ENCODE results near the gene PPP2R1A.
"Not testable (repeated sequence)": the region's sequence is repeated elsewhere in the genome, so short reads cannot be mapped to it uniquely, and the experiment has no call there.

The PPP2R1A gene

DNA sequence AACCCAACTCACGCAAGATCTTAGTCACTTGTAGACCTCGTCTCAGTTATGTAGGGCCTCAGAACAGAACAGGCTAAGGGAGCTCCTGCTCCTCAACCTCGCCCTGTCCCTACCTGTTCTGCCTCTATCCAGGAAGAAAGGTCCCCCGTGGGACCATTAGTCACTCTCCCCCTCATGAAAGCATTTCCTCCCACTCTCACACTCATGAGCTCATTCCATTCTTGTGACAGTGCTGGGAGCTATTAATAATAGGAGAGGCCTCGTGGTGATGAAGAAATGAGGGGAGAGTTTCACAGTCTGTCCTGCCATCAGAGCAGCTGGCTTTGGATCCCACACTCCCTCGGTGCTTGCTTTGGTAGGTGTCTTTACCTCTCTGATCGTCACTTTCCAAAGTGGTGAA is 10.2 kb downstream of the PPP2R1A start:
- in situ Hi-C loops (cut with HindIII; ENCODE audit: low sequenced_read_pairs) = no loop called here
- H3K4me3 ChIP-seq (ENCODE audit: low read depth, low read length) = no peak overlapping the region
- no peak for DNase-seq (ENCODE audit: low read depth)
- TF ChIP-seq, protein P1, sequence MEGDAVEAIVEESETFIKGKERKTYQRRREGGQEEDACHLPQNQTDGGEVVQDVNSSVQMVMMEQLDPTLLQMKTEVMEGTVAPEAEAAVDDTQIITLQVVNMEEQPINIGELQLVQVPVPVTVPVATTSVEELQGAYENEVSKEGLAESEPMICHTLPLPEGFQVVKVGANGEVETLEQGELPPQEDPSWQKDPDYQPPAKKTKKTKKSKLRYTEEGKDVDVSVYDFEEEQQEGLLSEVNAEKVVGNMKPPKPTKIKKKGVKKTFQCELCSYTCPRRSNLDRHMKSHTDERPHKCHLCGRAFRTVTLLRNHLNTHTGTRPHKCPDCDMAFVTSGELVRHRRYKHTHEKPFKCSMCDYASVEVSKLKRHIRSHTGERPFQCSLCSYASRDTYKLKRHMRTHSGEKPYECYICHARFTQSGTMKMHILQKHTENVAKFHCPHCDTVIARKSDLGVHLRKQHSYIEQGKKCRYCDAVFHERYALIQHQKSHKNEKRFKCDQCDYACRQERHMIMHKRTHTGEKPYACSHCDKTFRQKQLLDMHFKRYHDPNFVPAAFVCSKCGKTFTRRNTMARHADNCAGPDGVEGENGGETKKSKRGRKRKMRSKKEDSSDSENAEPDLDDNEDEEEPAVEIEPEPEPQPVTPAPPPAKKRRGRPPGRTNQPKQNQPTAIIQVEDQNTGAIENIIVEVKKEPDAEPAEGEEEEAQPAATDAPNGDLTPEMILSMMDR (IDR thresholded peaks at IDR 0.05; ENCODE audit: low read depth, low read length, missing control alignments) = no peak

- DNase-seq (ENCODE audit: low read depth); in situ Hi-C loops (cut with HindIII; ENCODE audit: low sequenced_read_pairs); H3K4me3 ChIP-seq (ENCODE audit: low read depth, low read length): not testable (repeated sequence)
These were observed 11.0 kb downstream of the PPP2R1A start for GRCh38 chr19:52200755-52201391.

- in situ Hi-C loops (cut with HindIII; ENCODE audit: low sequenced_read_pairs) = no loop called here
- TF ChIP-seq, protein P1 (IDR thresholded peaks at IDR 0.05; ENCODE audit: low read depth, low read length, missing control alignments) = no peak
These were observed 16.6 kb downstream of the PPP2R1A start for GRCh38 chr19:52206481-52206880.

GRCh38 chr19:52211203-52211602 is 21.4 kb downstream of the PPP2R1A start:
- in situ Hi-C loops (cut with HindIII; ENCODE audit: low sequenced_read_pairs) = no loop called here
- no peak for DNase-seq (ENCODE audit: low read depth)
- H3K4me3 ChIP-seq (ENCODE audit: low read depth, low read length) = no peak overlapping the region
- TF ChIP-seq, protein P1 (IDR thresholded peaks at IDR 0.05; ENCODE audit: low read depth, low read length, missing control alignments) = no peak

More at GRCh38 chr19:52206481-52206880, 16.6 kb downstream of the PPP2R1A start:
- DNase-seq (ENCODE audit: low read depth) = no peak
- no peak overlapping the region for H3K4me3 ChIP-seq (ENCODE audit: low read depth, low read length)

GRCh38 chr19:52211926-52212571 is 22.2 kb downstream of the PPP2R1A start:
- no peak overlapping the region for H3K4me3 ChIP-seq (ENCODE audit: low read depth, low read length)
- in situ Hi-C loops (cut with HindIII; ENCODE audit: low sequenced_read_pairs) = no loop called here
- TF ChIP-seq, protein P1 (IDR thresholded peaks at IDR 0.05; ENCODE audit: low read depth, low read length, missing control alignments) = no peak
- DNase-seq (ENCODE audit: low read depth) = no peak

DNA sequence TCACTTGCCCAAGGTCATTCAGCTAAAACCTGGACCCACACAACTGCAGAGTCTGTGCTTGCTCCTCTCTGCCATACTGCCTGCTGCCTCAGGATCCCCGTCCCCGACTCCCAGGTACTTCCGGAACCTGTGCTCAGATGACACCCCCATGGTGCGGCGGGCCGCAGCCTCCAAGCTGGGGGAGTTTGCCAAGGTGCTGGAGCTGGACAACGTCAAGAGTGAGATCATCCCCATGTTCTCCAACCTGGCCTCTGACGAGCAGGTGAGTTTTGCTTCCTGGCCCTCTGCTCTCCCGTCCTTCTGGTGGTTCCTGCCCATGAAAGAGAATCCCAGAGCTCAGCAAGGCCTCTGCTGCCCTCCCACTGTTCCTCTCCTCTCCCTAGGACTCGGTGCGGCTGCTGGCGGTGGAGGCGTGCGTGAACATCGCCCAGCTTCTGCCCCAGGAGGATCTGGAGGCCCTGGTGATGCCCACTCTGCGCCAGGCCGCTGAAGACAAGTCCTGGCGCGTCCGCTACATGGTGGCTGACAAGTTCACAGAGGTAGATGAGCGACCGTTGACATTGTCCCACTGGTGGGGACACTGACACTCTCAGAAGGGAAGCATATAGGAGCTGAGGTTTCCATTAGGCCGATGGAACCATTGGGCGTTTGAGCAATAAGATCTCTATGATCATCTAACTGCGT is 22.9 kb downstream of the PPP2R1A start:
- H3K4me3 ChIP-seq (ENCODE audit: low read depth, low read length) = no peak overlapping the region
- in situ Hi-C loops (cut with HindIII; ENCODE audit: low sequenced_read_pairs) = no loop called here
- TF ChIP-seq, protein P1 (IDR thresholded peaks at IDR 0.05; ENCODE audit: low read depth, low read length, missing control alignments) = no peak
- DNase-seq (ENCODE audit: low read depth) = no peak

DNA sequence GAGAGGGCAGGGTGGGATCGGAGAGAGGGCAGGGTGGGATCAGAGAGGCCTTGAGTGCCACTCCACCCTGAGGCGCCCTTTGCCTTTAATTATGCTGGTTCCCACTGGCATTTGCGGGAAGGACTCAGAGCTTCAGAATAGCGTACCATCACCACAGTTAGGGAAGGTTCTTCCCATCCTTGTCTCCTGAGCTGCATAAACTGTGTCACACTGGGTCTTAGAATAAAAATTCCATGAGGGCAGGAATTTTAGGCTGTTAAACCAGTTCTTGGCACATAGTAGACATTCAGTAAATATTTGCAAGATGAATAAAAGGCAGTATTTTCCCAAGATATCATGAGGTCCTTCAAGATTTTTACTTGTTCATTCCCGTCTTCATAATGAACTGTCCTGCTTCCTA is 24.4 kb downstream of the PPP2R1A start:
- H3K4me3 ChIP-seq (ENCODE audit: low read depth, low read length) = no peak overlapping the region
- no peak for DNase-seq (ENCODE audit: low read depth)
- TF ChIP-seq, protein P1 (IDR thresholded peaks at IDR 0.05; ENCODE audit: low read depth, low read length, missing control alignments) = no peak
- in situ Hi-C loops (cut with HindIII; ENCODE audit: low sequenced_read_pairs) = no loop called here

All from astrocyte of the cerebellum (primary cell).